Right lobe of liver (tissue), 4 donors: ENCODE results near the gene MRPL53.

Experiments
- CTCF ChIP-seq, 4 donors: fragments of 200-600 bp in 3 of 4; fragments of 450-650 bp in 1 of 4; IDR thresholded peaks; one replicate each; pipeline versions ENCODE4 v1.5.1 to v1.8.0; 2016 to 2022; ENCODE audit warnings: antibody characterized with exemption in 4 of 4, mild to moderate bottlenecking in 2 of 4
- POLR2A ChIP-seq: fragments of 450-650 bp; IDR thresholded peaks from one replicate; pipeline ENCODE4 v1.6.1; 2017; ENCODE audit warnings: antibody characterized with exemption, mild to moderate bottlenecking
- donor health status: DM: no; HTN: no; CAD: no.
- donor health status: DM: no; HTN: no; CAD: no.
- donor health status: DM: no; HTN: yes; CAD: no.

GRCh38 chr2:74515981-74516633 lies 43.6 kb upstream of the MRPL53 start:
- TF ChIP-seq CTCF (IDR thresholded peaks at IDR 0.05) (no peak), POLR2A (no peak)
